CD1c-positive myeloid dendritic cell (primary cell): ENCODE measurements around the gene CNNM4.

Experiments used
- DNase-seq: peaks from one replicate; pipeline ENCODE4 v3.0.0-alpha.2; 2016; ENCODE audit errors: extremely low spot score

CNNM4 gene

GRCh38 chr2:96759548-96759947, 1.2 kb upstream of the CNNM4 start:
- DNase-seq: no peak

GRCh38 chr2:96760986-96761832, 507 bp downstream of the CNNM4 start:
- no peak for DNase-seq

GRCh38 chr2:96762529-96763311, 2.0 kb downstream of the CNNM4 start:
- DNase-seq: no peak

GRCh38 chr2:96763511-96764252, 3.0 kb downstream of the CNNM4 start:
- DNase-seq: peak; percentile 28

- DNase-seq: peak; percentile 70
Measured at GRCh38 chr2:96764253-96764637, 3.5 kb downstream of the CNNM4 start.

GRCh38 chr2:96767135-96767871, 6.6 kb downstream of the CNNM4 start:
- no peak for DNase-seq

- DNase-seq: no peak
Measured at GRCh38 chr2:96768083-96768561, 7.4 kb downstream of the CNNM4 start.

GRCh38 chr2:96769814-96770213, 9.1 kb downstream of the CNNM4 start:
- peak; percentile 69 for DNase-seq

- no peak for DNase-seq
Measured at GRCh38 chr2:96770442-96771202, 9.9 kb downstream of the CNNM4 start.

- no peak for DNase-seq
Measured at GRCh38 chr2:96771796-96772618, 11.3 kb downstream of the CNNM4 start.

- DNase-seq: no peak
Measured at GRCh38 chr2:96772903-96773671, 12.4 kb downstream of the CNNM4 start.

GRCh38 chr2:96773922-96774321, 13.2 kb downstream of the CNNM4 start:
- DNase-seq: peak; percentile 26

- DNase-seq: no peak
Measured at GRCh38 chr2:96775160-96775559, 14.5 kb downstream of the CNNM4 start.

GRCh38 chr2:96783388-96783787, 22.7 kb downstream of the CNNM4 start:
- DNase-seq: peak; percentile 41

- DNase-seq: no peak
Measured at GRCh38 chr2:96787411-96787810, 26.7 kb downstream of the CNNM4 start.

GRCh38 chr2:96788442-96789244, 27.9 kb downstream of the CNNM4 start:
- no peak for DNase-seq

- DNase-seq: no peak
Measured at GRCh38 chr2:96789245-96789617, 28.5 kb downstream of the CNNM4 start.
